Caco-2 (cell line): Measurements from ENCODE around the gene ARHGAP9. TPM values are rescaled to one million over a fixed set of nuclear protein-coding genes. Genes with fewer than 3 reads are reported as not detected.

Experiments
- BruUV-seq: library from RNA; stranded (reverse); fragments of 400-500 nt; replicated peaks from 2 replicates; lab custom pipeline; 2021; lab: Mats Ljungman, UMichigan
- CTCF ChIA-PET: fragments of 300-600 bp; sonication (Branson Sonifier 250); formaldehyde crosslinking; loops from one replicate; lab custom pipeline; 2022; ENCODE audit warnings: antibody characterized with exemption; lab: Charles Lee
- POLR2A ChIA-PET: fragments of 300-600 bp; sonication (Branson Sonifier 250); formaldehyde crosslinking; loops from one replicate; lab custom pipeline; 2022; ENCODE audit warnings: antibody characterized with exemption; lab: Charles Lee
- DNase-seq, 2 experiments: peaks; one replicate each; pipeline versions ENCODE4 v3.0.0 to v3.0.0-alpha.2; 2020 to 2022
- H3K27me3 ChIP-seq: replicated peaks from 2 replicates; pipeline ENCODE4 v1.6.0; 2011; ENCODE audit warnings: low read length; ENCODE audit not compliant: control insufficient read depth, insufficient read depth
- H3K36me3 ChIP-seq: 2 replicates; pipeline ENCODE4 v1.5.1; 2011; ENCODE audit warnings: low read length; ENCODE audit not compliant: control insufficient read depth, insufficient read depth
- H3K4me1 ChIP-seq: fragments of 250-450 bp; sonication (Bioruptor Pico); 2 replicates; pipeline ENCODE4 v1.5.1; 2020; ENCODE audit warnings: mild to moderate bottlenecking
- H3K4me3 ChIP-seq: 2 replicates; pipeline ENCODE4 v1.5.1; 2011; ENCODE audit warnings: low read depth, mild to moderate bottlenecking, control low read depth, low read length
- H3K9me3 ChIP-seq: fragments of 250-450 bp; sonication (Bioruptor Pico); 2 replicates; pipeline ENCODE4 v1.5.1; 2020; ENCODE audit warnings: mild to moderate bottlenecking, moderate library complexity
- H3K27ac Mint-ChIP-seq: one replicate; pipeline ENCODE4 v1.8.0; 2022; ENCODE audit warnings: mixed read lengths; ENCODE audit not compliant: unreplicated experiment
- H3K27me3 Mint-ChIP-seq: one replicate; pipeline ENCODE4 v1.8.0; 2022; ENCODE audit warnings: mixed read lengths; ENCODE audit not compliant: insufficient read depth, unreplicated experiment
- H3K36me3 Mint-ChIP-seq: one replicate; pipeline ENCODE4 v1.8.0; 2022; ENCODE audit warnings: mild to moderate bottlenecking, mixed read lengths; ENCODE audit not compliant: insufficient read depth, unreplicated experiment
- H3K4me1 Mint-ChIP-seq: one replicate; pipeline ENCODE4 v1.8.0; 2022; ENCODE audit warnings: low read depth, mixed read lengths; ENCODE audit not compliant: unreplicated experiment
- H3K4me3 Mint-ChIP-seq: one replicate; pipeline ENCODE4 v1.8.0; 2022; ENCODE audit warnings: mild to moderate bottlenecking, moderate library complexity, mixed read lengths; ENCODE audit not compliant: unreplicated experiment
- H3K9me3 Mint-ChIP-seq: one replicate; pipeline ENCODE4 v1.8.0; 2022; ENCODE audit warnings: mixed read lengths; ENCODE audit not compliant: unreplicated experiment
- intact Hi-C: fragments of 100-400 bp; cut with micrococcal nuclease; formaldehyde crosslinking; loops from one replicate; pipeline ENCODE4 v1.10.0; 2022; ENCODE audit not compliant: unreplicated experiment
- total RNA-seq: library from RNA; stranded (reverse); gene quantifications from 2 replicates; pipeline ENCODE4 v1.2.3, GENCODE V29; 2022
- TF ChIP-seq, protein P1 (sequence below), 2 experiments: fragments of 200-600 bp in 1 of 2; IDR thresholded peaks; 1 replicate in 1 of 2; 2 replicates in 1 of 2; pipeline versions ENCODE4 v1.5.1 to v1.8.0; 2011 to 2022; ENCODE audit warnings: antibody characterized with exemption in 1 of 2, control low read depth in 1 of 2, inconsistent platforms in 1 of 2, low read depth in 1 of 2, low read length in 1 of 2, mild to moderate bottlenecking in 1 of 2, moderate library complexity in 1 of 2; ENCODE audit not compliant: insufficient read depth in 1 of 2, severe bottlenecking in 1 of 2, unreplicated experiment in 1 of 2

Gene ARHGAP9
- total RNA-seq, 1 experiment from 2014 or later = 0.75 TPM

DNA sequence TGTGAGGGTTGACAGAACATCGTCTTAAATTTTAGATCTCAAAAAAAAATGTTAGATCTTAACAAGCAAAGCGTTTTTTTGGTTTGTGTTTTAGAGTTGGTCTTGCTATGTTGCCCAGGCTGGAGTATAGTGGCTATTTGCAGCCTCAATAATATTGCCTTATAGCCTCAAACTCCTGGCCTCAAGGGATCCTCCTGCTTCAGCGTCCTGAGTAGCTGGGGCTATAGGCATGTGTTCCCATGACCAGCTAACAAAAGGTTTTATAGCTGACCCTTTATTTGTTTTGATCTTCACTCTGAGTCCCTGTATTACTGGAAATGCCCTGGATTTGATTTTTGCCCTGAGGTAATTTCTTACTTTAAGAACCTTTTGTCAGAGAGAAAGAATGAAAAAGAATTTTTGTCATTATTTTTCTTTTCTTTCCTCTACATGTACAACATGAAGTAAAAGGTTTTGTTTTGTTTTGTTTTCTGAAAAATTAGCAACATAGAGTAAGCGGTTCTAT, 39.9 kb downstream of the ARHGAP9 start:
- Histone ChIP-seq H3K27me3 (no peaks in the 10 kb centered on the region), H3K4me3 (no peak overlapping the region), H3K9me3 (no peaks in the 10 kb centered on the region), H3K4me1 (peaks cover 1% of the 10 kb centered on the region), H3K36me3 (no peaks in the 10 kb centered on the region)
- Mint-ChIP-seq H3K4me3 (no peak overlapping the region), H3K9me3 (no peaks in the 10 kb centered on the region), H3K4me1 (peaks cover under 1% of the 10 kb centered on the region), H3K27ac (no peak overlapping the region), H3K36me3 (no peaks in the 10 kb centered on the region), H3K27me3 (no peaks in the 10 kb centered on the region)
- CTCF ChIA-PET = interaction anchor here (0.7 to 1.1 kb wide), 2 partner anchors 13 to 72 kb away, joined by 4 read pairs; no protein-coding TSS in a partner anchor
- DNase-seq = peak in 1 of 2 experiments; percentile 1
- TF ChIP-seq, protein P1, sequence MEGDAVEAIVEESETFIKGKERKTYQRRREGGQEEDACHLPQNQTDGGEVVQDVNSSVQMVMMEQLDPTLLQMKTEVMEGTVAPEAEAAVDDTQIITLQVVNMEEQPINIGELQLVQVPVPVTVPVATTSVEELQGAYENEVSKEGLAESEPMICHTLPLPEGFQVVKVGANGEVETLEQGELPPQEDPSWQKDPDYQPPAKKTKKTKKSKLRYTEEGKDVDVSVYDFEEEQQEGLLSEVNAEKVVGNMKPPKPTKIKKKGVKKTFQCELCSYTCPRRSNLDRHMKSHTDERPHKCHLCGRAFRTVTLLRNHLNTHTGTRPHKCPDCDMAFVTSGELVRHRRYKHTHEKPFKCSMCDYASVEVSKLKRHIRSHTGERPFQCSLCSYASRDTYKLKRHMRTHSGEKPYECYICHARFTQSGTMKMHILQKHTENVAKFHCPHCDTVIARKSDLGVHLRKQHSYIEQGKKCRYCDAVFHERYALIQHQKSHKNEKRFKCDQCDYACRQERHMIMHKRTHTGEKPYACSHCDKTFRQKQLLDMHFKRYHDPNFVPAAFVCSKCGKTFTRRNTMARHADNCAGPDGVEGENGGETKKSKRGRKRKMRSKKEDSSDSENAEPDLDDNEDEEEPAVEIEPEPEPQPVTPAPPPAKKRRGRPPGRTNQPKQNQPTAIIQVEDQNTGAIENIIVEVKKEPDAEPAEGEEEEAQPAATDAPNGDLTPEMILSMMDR (IDR thresholded peaks at IDR 0.05; ENCODE audit: insufficient read depth in 1 of 2, low read depth in 1 of 2, low read length in 1 of 2, severe bottlenecking in 1 of 2, unreplicated experiment in 1 of 2) = no peak
- intact Hi-C loops = no loop called here
- POLR2A ChIA-PET = no interaction called here
- no TSS peak for BruUV-seq

DNA sequence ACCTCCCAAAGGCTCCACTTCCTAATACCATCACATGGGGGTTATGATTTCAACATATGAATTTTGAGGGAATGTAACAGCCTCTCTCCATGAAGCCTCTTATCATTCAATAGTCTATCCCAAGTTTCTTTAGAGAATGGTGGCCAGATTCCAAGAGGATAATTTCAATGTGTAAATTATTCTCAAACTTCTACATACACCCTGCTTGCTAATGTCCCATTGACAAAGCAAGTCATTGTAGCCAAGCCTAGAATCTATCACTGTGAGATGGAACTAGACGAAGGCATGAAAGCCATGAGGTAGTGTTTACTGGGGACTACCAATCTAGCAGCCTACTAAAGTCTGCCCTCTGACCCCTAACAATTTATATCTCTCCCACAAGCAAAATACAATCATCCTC, 41.3 kb downstream of the ARHGAP9 start:
- Mint-ChIP-seq H3K4me1 (peaks cover 6% of the 10 kb centered on the region), H3K27ac (no peak overlapping the region), H3K27me3 (no peaks in the 10 kb centered on the region), H3K4me3 (no peak overlapping the region), H3K36me3 (no peaks in the 10 kb centered on the region), H3K9me3 (no peaks in the 10 kb centered on the region)
- Histone ChIP-seq H3K36me3 (no peaks in the 10 kb centered on the region), H3K9me3 (no peaks in the 10 kb centered on the region), H3K4me1 (peaks cover 9% of the 10 kb centered on the region), H3K27me3 (no peaks in the 10 kb centered on the region), H3K4me3 (no peak overlapping the region)
- TF ChIP-seq, protein P1 (IDR thresholded peaks at IDR 0.05; ENCODE audit: insufficient read depth in 1 of 2, low read depth in 1 of 2, low read length in 1 of 2, severe bottlenecking in 1 of 2, unreplicated experiment in 1 of 2) = no peak
- no TSS peak for BruUV-seq
- ChIA-PET CTCF (no interaction called here), POLR2A (no interaction called here)
- intact Hi-C loops = no loop called here
- DNase-seq = no peak

DNA sequence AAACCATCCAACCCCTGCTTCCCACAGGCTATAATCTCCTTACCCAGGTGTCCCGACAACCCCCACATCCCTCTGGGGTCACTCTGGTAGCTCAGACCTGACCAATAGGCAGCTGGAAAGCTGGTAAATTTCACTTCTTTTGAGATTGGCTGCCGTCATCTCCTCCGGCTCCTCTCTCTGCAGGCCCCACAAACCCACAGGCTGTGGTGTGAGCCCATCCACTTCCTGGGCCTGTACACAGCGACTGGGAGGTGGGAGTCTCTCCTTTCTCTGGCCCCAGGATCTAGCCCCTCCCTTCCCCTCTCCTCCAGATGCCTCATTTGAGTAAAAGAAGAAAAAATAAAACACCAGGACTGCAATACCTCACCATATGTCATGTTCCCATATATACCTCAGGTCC, 44.4 kb downstream of the ARHGAP9 start:
- peaks cover 6% of the 10 kb centered on the region for H3K4me1 Mint-ChIP-seq
- BruUV-seq = no TSS peak

More for the DNA sequence above, 44.4 kb downstream of the ARHGAP9 start:
- Mint-ChIP-seq H3K27ac (peak overlapping the region; percentile 33), H3K27me3 (no peaks in the 10 kb centered on the region), H3K4me3 (no peak overlapping the region), H3K9me3 (no peaks in the 10 kb centered on the region), H3K36me3 (peaks cover 9% of the 10 kb centered on the region)
- DNase-seq = peak in 1 of 2 experiments; percentile 9
- Histone ChIP-seq H3K4me3 (no peak overlapping the region), H3K27me3 (no peaks in the 10 kb centered on the region), H3K4me1 (peaks cover 9% of the 10 kb centered on the region), H3K9me3 (no peaks in the 10 kb centered on the region), H3K36me3 (no peaks in the 10 kb centered on the region)
- TF ChIP-seq, protein P1 (IDR thresholded peaks at IDR 0.05; ENCODE audit: insufficient read depth in 1 of 2, low read depth in 1 of 2, low read length in 1 of 2, severe bottlenecking in 1 of 2, unreplicated experiment in 1 of 2) = no peak
- intact Hi-C loops = no loop called here
- POLR2A ChIA-PET = no interaction called here
- CTCF ChIA-PET = interaction anchor here (0.7 to 1.3 kb wide), 2 partner anchors 17 kb away, joined by 3 to 5 read pairs; no protein-coding TSS in a partner anchor
